Lung (tissue), 12 donors: Measurements from ENCODE around the gene EFS. TPM values are rescaled to one million over a fixed set of nuclear protein-coding genes. Genes with fewer than 3 reads are reported as not detected.
A peak's percentile ranks its signal among the peaks of the same experiment; 100 is the strongest.

ENCODE experiments used
- ATAC-seq: fragments of 200-7000 bp; cut with Tn5 transposase; one replicate; pipeline ENCODE4 v1.9.1; 2020; ENCODE audit warnings: moderate number of reproducible peaks; ENCODE audit not compliant: insufficient read depth, low FRiP score
- DNase-seq, 3 donors: peaks; one replicate each; pipeline ENCODE4 v3.0.0-alpha.2; 2013 to 2017
- H3K27ac ChIP-seq, 2 donors: one replicate each; pipeline ENCODE4 v1.5.1; 2013; ENCODE audit warnings: mild to moderate bottlenecking in 2 of 2, moderate library complexity in 2 of 2, control low read depth in 1 of 2, inconsistent platforms in 1 of 2, low read depth in 1 of 2, low read length in 1 of 2
- H3K27me3 ChIP-seq, 3 donors: one replicate each; pipeline ENCODE4 v1.5.1; 2013; ENCODE audit warnings: low read length in 2 of 3; ENCODE audit not compliant: control insufficient read depth in 3 of 3, insufficient read depth in 3 of 3
- H3K36me3 ChIP-seq, 4 donors: one replicate each; pipeline ENCODE4 v1.5.1; 2013; ENCODE audit warnings: low read length in 4 of 4, mild to moderate bottlenecking in 1 of 4, moderate library complexity in 1 of 4; ENCODE audit not compliant: control insufficient read depth in 4 of 4, insufficient read depth in 4 of 4
- H3K4me1 ChIP-seq, 5 donors: one replicate each; pipeline ENCODE4 v1.5.1; 2013; ENCODE audit warnings: low read length in 5 of 5, mild to moderate bottlenecking in 2 of 5, moderate library complexity in 1 of 5; ENCODE audit not compliant: control insufficient read depth in 5 of 5, insufficient read depth in 5 of 5
- H3K4me3 ChIP-seq: one replicate; pipeline ENCODE4 v1.5.1; 2013; ENCODE audit warnings: mild to moderate bottlenecking, control low read depth, moderate library complexity
- H3K9ac ChIP-seq, 2 donors: one replicate each; pipeline ENCODE4 v1.5.1; 2013; ENCODE audit warnings: low read length in 2 of 2, control low read depth in 1 of 2; ENCODE audit not compliant: insufficient read depth in 1 of 2
- H3K9me3 ChIP-seq, 4 donors: one replicate each; pipeline ENCODE4 v1.5.1; 2013; ENCODE audit warnings: low read length in 3 of 4, mild to moderate bottlenecking in 1 of 4, moderate library complexity in 1 of 4; ENCODE audit not compliant: control insufficient read depth in 4 of 4, insufficient read depth in 3 of 4
- CTCF ChIP-seq: IDR thresholded peaks from 2 replicates; pipeline ENCODE4 v1.5.1; 2012; ENCODE audit warnings: mild to moderate bottlenecking; ENCODE audit errors: control extremely low read depth, extremely low read depth
- WGBS, 2 donors: extraction: QIAGEN DNeasy Blood & Tissue Kit; methylation state at CpG; one replicate each; pipeline ENCODE4 v1.1.7; 2013; 5-methylcytosine and 5-hydroxymethylcytosine counted together
- polyA plus RNA-seq, 2 donors: library from polyadenylated mRNA; stranded (reverse); fragments of 200-250 nt; gene quantifications; one replicate each; pipeline ENCODE4 v1.2.1, GENCODE V29; 2013
- total RNA-seq, 2 donors: library from RNA; depleted of rRNA in 1 of 2; stranded (reverse); fragments of >200 nt in 1 of 2; gene quantifications; one replicate each; pipeline ENCODE4 v1.2.1, GENCODE V29; 2014 to 2021
- donor health status: control.
- donor health status: control.
- donor health status: Bipolar disorder and iron deficiency.
- donor health status: healthy.
- donor health status: DM: yes; HTN: yes; CAD: no.

Gene EFS
- total and polyA plus RNA-seq, 4 donors, result 6.5 to 19.9 (median 12.7) TPM

GRCh38 chr14:23377198-23377550, 12.2 kb upstream of the EFS start:
- Histone ChIP-seq H3K27me3 (no peaks in the 10 kb centered on the region), H3K9me3 (no peaks in the 10 kb centered on the region), H3K4me1 (peaks cover 0 to 12% (median 0%) of the 10 kb centered on the region in 5 donors), H3K4me3 (no peak overlapping the region), H3K27ac (no peak overlapping the region), H3K36me3 (no peaks in the 10 kb centered on the region), H3K9ac (no peak overlapping the region)
- TF ChIP-seq CTCF, result no peak
- WGBS, 2 donors, result 59 to 81% methylated on average over 11 of the region's 11 CpGs
- no peak for ATAC-seq
- no peak for DNase-seq

DNA sequence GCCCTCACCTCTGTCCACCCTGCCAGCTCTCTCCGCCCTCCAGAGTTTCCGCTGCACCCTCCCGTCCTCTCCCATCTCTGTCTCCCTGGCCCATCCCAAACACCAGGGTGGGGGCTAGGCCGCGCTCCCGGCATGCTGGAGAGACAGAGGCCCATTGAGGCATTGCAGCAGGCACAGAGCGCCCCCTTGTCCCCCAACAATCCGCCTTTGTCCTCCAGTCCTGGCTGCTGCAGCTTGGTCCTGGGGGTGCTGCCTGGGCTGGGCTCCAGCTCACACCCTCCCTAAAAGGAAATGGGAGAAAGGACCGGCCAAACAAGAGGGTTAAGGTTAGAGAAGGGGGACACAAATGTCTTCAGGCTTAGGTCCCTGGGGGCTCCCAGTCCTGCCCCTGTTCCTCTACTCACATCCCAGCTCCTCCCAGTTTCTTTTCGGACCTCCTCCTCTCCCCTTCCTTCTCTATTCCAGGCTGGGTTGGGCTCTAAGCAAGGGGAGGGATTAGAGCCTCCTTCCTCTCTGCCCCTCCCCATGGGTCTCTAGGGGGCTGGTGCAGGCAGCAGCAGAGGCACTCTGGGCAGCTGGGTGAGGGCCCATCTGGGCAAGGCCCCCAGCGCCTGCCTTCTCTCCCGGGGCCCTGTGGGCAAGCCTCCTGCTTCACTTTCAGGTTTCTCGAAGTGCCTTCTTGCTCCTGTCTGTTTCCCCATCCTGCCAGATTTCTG, 11.7 kb upstream of the EFS start, which contains the start of gene CMTM5:
CMTM5 (plus strand) TSS at position 565 of the 716 bp plus-strand sequence. CDS start 206 bp downstream, outside the sequence.
- no peaks in the 10 kb centered on the region for H3K36me3 ChIP-seq
- 59 to 70% methylated on average over 13 of the region's 13 CpGs for WGBS, 2 donors
- no peaks in the 10 kb centered on the region for H3K9me3 ChIP-seq
- H3K4me3 ChIP-seq, result no peak within 1 kb of the TSS
- peak within 1 kb of the TSS in 1 of 2 donors; percentile 5 for H3K9ac ChIP-seq
- TF ChIP-seq CTCF, result no peak
- no peaks in the 10 kb centered on the region for H3K27me3 ChIP-seq
- H3K4me1 ChIP-seq, result peaks cover 0 to 12% (median 0%) of the 10 kb centered on the region in 5 donors
- no peak within 1 kb of the TSS for H3K27ac ChIP-seq
- DNase-seq, result peak; percentile 44 to 75 (median 61)
- ATAC-seq, result no peak

DNA sequence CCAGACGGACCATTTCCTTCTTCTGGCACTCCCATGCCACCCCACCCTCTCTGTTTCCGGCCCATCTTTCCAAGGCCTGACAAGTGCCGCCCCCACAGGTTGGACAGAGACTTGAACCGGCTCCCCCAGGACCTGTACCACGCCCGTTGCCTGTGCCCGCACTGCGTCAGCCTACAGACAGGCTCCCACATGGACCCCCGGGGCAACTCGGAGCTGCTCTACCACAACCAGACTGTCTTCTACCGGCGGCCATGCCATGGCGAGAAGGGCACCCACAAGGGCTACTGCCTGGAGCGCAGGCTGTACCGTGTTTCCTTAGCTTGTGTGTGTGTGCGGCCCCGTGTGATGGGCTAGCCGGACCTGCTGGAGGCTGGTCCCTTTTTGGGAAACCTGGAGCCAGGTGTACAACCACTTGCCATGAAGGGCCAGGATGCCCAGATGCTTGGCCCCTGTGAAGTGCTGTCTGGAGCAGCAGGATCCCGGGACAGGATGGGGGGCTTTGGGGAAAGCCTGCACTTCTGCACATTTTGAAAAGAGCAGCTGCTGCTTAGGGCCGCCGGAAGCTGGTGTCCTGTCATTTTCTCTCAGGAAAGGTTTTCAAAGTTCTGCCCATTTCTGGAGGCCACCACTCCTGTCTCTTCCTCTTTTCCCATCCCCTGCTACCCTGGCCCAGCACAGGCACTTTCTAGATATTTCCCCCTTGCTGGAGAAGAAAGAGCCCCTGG, 10.7 kb upstream of the EFS start:
- WGBS, 2 donors, result 86 to 89% methylated on average over 21 of the region's 21 CpGs

More for the DNA sequence above, 10.7 kb upstream of the EFS start:
- DNase-seq (no peak), ATAC-seq (no peak)
- Histone ChIP-seq H3K9ac (no peak overlapping the region), H3K4me1 (peaks cover 0 to 12% (median 0%) of the 10 kb centered on the region in 5 donors), H3K27ac (no peak overlapping the region), H3K4me3 (no peak overlapping the region), H3K9me3 (no peaks in the 10 kb centered on the region), H3K36me3 (no peaks in the 10 kb centered on the region), H3K27me3 (no peaks in the 10 kb centered on the region)
- TF ChIP-seq CTCF, result no peak
